GM13977 (cell line): ENCODE data around the gene UBIAD1.
A peak's percentile ranks its signal among the peaks of the same experiment; 100 is the strongest.

Source experiments
- DNase-seq: peaks from one replicate; pipeline ENCODE4 v3.0.0; 2012; ENCODE audit warnings: low spot score
- in situ Hi-C: fragments of 300-500 bp; cut with MboI; formaldehyde crosslinking; loops from one replicate; pipeline ENCODE4 v1.12.0; 2022; ENCODE audit warnings: low sequenced_read_pairs, low pct_unique_long_range_greater_than_20kb, mixed read lengths, inconsistent platforms; ENCODE audit not compliant: unreplicated experiment
- TF ChIP-seq, protein P1 (sequence below): IDR thresholded peaks from 2 replicates; pipeline ENCODE4 v1.5.1; 2012; ENCODE audit warnings: mild to moderate bottlenecking, control low read depth; ENCODE audit not compliant: insufficient read depth; ENCODE audit errors: extremely low read depth, missing control alignments

UBIAD1 gene

DNA sequence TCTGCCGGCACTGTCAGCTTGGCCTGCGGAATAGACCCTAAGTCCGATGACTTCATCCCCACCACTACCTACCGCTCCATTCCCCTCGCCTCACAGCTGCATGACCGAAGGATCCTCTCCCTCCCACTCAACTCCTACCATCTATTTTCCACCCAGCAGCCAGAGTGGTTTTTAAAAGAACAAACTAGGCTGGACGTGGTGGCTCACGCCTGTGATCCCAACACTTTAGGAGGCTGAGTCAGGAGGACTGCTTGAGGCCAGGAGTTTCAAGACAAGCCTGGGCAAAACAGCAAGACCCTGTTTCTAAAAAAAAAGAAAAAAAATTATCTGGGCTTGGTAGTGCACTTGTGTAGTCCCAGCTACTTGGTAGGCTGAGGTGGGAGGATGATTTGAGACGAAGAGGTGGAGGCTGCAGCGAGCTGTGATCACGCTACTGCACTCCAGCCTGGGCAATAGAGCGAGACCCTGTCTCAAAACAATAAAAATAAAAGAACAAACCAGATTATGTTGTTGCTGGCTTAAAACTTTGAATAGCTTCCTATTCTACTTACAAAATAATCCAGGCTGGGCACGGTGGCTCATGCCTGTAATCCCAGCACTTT is 59.0 kb downstream of the UBIAD1 start:
- TF ChIP-seq, protein P1, sequence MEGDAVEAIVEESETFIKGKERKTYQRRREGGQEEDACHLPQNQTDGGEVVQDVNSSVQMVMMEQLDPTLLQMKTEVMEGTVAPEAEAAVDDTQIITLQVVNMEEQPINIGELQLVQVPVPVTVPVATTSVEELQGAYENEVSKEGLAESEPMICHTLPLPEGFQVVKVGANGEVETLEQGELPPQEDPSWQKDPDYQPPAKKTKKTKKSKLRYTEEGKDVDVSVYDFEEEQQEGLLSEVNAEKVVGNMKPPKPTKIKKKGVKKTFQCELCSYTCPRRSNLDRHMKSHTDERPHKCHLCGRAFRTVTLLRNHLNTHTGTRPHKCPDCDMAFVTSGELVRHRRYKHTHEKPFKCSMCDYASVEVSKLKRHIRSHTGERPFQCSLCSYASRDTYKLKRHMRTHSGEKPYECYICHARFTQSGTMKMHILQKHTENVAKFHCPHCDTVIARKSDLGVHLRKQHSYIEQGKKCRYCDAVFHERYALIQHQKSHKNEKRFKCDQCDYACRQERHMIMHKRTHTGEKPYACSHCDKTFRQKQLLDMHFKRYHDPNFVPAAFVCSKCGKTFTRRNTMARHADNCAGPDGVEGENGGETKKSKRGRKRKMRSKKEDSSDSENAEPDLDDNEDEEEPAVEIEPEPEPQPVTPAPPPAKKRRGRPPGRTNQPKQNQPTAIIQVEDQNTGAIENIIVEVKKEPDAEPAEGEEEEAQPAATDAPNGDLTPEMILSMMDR: no peak
- in situ Hi-C loops: loop anchor here (25.0 kb wide), 1 partner anchor 305 kb away; no protein-coding TSS in a partner anchor
- DNase-seq: no peak

DNA sequence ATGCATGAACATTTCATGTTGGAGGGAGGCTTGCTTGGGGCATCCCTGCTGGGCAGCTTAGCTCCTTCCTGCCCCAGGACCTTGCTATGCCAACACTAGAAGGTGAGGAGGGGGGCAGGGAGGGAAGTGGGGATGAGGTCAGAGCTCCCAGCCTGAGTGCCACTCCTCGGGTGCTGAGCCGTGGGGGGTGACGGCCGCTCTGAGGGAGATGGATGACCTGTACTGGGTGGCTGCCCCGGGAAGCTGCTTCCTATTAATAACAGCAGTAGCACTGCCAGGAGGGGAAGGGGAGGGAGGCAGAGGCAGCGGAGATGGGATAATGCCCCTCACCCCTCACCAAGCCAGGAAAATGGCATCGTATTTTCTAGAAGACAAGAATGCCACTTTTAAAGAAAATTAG is 60.6 kb downstream of the UBIAD1 start:
- in situ Hi-C loops: loop anchor here (25.0 kb wide), 1 partner anchor 304 kb away; no protein-coding TSS in a partner anchor
- TF ChIP-seq, protein P1: no peak
- no peak for DNase-seq

DNA sequence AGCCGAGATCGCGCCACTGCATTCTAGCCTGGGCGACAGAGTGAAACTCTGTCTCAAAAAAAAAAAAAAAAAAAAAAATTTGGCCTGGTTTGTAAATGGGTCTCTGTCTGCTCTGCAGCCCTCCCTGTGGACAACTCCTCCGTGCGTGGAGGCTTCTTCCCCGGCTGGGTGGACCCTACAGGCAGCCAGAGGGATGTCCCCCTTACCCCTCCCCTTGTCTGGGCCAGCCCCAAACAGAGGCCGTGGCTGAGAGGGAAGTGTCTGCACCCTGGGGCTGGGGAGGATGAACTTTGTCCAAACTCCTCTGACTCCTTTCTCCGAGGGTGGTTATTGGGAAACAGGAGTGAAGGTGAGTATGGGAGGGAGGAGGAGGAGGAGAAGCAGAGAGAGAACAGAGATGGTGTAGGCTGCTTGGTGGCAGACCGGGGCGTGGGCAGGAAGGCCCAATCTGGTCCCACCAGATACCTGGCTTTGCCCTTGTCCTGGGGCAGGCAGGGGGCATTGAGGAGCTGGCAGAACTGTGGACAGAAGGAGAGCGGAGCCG is 61.3 kb downstream of the UBIAD1 start:
- TF ChIP-seq, protein P1: no peak
- in situ Hi-C loops: loop anchor here (25.0 kb wide), 1 partner anchor 303 kb away; no protein-coding TSS in a partner anchor

DNA sequence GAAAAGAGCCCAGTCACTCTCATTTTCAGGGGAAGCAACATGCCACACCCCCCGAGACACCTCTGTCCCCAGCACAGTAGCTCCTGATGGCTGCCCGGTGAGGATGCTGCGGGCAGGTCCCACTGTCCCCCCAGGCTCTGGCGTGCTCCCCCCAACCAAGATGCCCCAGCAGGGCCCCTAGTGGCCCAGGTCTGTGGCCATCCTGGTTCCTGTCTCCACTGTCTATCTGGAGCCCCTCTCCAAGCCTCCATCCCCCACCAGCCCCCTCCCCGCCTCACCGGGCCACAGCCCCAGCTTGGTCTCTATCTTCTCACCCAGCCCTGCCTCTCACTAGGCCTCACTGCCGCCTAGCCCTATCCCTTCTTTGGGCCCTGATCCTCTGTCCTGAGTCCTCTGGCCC is 61.8 kb downstream of the UBIAD1 start:
- DNase-seq: no peak
- TF ChIP-seq, protein P1: no peak
- in situ Hi-C loops: loop anchor here (25.0 kb wide), 1 partner anchor 302 kb away; no protein-coding TSS in a partner anchor

More for the DNA sequence above, 61.3 kb downstream of the UBIAD1 start:
- no peak for DNase-seq

DNA sequence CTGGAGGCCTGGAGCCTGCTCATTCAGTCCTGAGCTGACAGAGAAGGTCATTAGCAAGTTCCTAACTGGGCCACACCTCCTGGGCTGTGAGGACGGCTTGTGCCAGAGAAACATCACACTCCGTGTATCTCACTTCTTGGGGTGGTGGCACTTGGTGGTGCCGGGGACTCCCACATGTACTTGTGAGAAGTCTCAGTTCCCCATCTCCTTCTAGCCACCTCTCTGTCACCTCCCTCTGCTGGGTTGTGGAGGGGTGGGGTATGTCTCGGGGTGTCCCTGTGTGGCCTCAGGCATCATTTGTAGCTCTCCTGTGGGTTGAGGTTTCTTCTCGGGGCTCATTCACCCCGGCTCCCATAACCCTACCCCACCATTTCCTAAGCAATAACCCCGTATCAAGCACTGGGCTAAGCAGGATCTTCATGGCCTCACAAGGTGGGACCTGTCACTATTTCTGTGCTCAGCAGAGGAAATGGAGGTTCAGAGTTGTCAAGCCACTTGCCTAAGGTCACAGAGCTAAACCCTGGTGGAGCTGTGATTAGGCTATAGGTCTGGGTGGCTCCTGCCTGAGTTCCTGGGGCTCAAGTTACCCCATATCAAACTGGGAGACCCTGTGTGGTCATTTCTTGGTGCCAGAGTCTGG is 62.5 kb downstream of the UBIAD1 start:
- in situ Hi-C loops: loop anchor here (25.0 kb wide), 1 partner anchor 302 kb away; no protein-coding TSS in a partner anchor
- peak; percentile 86 for DNase-seq

DNA sequence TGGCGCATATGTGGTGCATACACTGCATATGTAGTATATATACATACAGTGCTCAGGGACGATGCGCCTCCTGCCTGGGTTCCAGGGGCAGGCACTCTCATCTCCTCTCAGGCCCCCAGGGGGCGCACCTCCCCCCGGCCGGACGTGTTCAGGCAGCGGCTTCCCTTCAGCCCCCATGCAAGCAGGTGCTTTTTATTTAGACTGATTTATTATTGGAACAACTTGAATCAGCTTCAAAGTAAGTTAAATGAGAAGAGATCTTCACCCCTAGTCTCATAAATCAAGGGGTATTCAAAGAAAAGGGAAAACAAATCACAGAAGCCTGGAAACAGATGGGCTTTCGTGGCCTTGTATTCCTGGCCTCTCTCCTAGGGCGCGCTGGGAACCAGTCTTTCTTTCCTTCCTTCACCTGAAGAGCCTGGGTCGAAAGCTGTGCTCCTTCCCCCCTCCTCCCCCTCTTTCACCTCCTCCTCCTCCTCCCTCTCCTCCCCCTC is 64.6 kb downstream of the UBIAD1 start:
- in situ Hi-C loops: loop anchor here (25.0 kb wide), 1 partner anchor 300 kb away; no protein-coding TSS in a partner anchor
- TF ChIP-seq, protein P1: peak; percentile 85
- DNase-seq: peak; percentile 82

More for the DNA sequence above, 62.5 kb downstream of the UBIAD1 start:
- TF ChIP-seq, protein P1: no peak
